DOHH2 (cell line): ENCODE results near the gene USP34.

Source experiments
- EZH2phosphoT487 ChIP-seq: fragments of 200-600 bp; sonication (generic); IDR thresholded peaks from 2 replicates; pipeline ENCODE4 v1.6.1; 2017; ENCODE audit warnings: borderline replicate concordance, mild to moderate bottlenecking, antibody characterized with exemption, low read length, moderate library complexity, mixed read lengths
- TF ChIP-seq, protein P1 (sequence below): fragments of 200-600 bp; sonication (generic); IDR thresholded peaks from one replicate; pipeline ENCODE4 v1.5.1; 2014; ENCODE audit warnings: antibody characterized with exemption, mild to moderate bottlenecking, low read depth, low read length; ENCODE audit not compliant: poor library complexity, severe bottlenecking

DNA sequence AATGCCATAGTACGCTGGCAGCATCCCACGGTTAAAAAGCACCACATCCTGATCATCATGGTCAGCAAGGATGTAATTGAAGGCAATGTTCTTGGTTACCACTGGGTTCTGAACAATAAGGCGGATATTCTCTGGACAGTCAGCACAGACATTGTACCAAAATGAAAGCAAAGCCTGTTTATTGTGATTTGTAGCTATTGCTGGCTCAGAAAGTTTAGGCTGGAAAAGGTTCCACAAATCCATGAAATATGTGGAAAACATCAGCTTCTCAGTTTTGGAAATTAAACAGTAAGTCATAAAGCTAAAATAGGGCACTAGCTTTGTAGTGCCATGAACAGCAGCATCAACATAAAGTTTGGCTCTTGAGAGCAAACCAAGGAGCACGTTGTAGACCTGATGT is 256.7 kb downstream of the USP34 start:
- TF ChIP-seq, protein P1, sequence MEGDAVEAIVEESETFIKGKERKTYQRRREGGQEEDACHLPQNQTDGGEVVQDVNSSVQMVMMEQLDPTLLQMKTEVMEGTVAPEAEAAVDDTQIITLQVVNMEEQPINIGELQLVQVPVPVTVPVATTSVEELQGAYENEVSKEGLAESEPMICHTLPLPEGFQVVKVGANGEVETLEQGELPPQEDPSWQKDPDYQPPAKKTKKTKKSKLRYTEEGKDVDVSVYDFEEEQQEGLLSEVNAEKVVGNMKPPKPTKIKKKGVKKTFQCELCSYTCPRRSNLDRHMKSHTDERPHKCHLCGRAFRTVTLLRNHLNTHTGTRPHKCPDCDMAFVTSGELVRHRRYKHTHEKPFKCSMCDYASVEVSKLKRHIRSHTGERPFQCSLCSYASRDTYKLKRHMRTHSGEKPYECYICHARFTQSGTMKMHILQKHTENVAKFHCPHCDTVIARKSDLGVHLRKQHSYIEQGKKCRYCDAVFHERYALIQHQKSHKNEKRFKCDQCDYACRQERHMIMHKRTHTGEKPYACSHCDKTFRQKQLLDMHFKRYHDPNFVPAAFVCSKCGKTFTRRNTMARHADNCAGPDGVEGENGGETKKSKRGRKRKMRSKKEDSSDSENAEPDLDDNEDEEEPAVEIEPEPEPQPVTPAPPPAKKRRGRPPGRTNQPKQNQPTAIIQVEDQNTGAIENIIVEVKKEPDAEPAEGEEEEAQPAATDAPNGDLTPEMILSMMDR: no peak
- no peak for TF ChIP-seq EZH2phosphoT487
